GM10266 (cell line): ENCODE data around the gene LHFPL5.

Experiments
- DNase-seq: peaks from one replicate; pipeline ENCODE4 v3.0.0; 2012; ENCODE audit errors: extremely low spot score
- CTCF ChIP-seq: IDR thresholded peaks from 2 replicates; pipeline ENCODE4 v1.5.1; 2012; ENCODE audit warnings: mild to moderate bottlenecking, low read depth; ENCODE audit not compliant: control insufficient read depth, insufficient read depth; ENCODE audit errors: missing control alignments

Gene LHFPL5

GRCh38 chr6:35775031-35775430 lies 30.1 kb upstream of the LHFPL5 start:
- DNase-seq, result no peak
- no peak for TF ChIP-seq CTCF

GRCh38 chr6:35776364-35777215 lies 28.6 kb upstream of the LHFPL5 start, which contains the start of gene CLPSL2:
Gene CLPSL2, plus strand, starts transcription at chr6:35776598. Its CDS starts 21 bp downstream, at chr6:35776619.
- no peak for DNase-seq
- no peak for TF ChIP-seq CTCF

GRCh38 chr6:35777356-35778102 lies 27.6 kb upstream of the LHFPL5 start:
- no peak for TF ChIP-seq CTCF
- DNase-seq, result no peak

- TF ChIP-seq CTCF, result no peak
- DNase-seq, result no peak
Observed at GRCh38 chr6:35778437-35778836, 26.7 kb upstream of the LHFPL5 start.

- TF ChIP-seq CTCF, result no peak
Observed at GRCh38 chr6:35780719-35781118, 24.4 kb upstream of the LHFPL5 start, which contains the start of gene CLPSL1. Gene CLPSL1, plus strand, starts transcription at chr6:35781019. Its CDS starts 92 bp downstream, at chr6:35781111.

GRCh38 chr6:35781290-35781689 lies 23.9 kb upstream of the LHFPL5 start:
- peak; percentile 7 for DNase-seq

More at GRCh38 chr6:35780719-35781118, 24.4 kb upstream of the LHFPL5 start, which contains the start of gene CLPSL1:
- peak; percentile 5 for DNase-seq

More at GRCh38 chr6:35781290-35781689, 23.9 kb upstream of the LHFPL5 start:
- TF ChIP-seq CTCF, result no peak
